Measurements from ENCODE around the gene CMTM1. TPM values are rescaled to one million over a fixed set of nuclear protein-coding genes. Genes with fewer than 3 reads are reported as not detected.

Gene CMTM1
- total RNA-seq, 1 experiment from 2014 or later = 2.6 TPM

- no CpG with 5 or more reads among the region's 10 CpGs for WGBS (ENCODE audit: extremely low coverage, insufficient read length, low lambda C conversion rate)
- TF ChIP-seq CTCF (conservative IDR thresholded peaks at IDR 0.05) = no peak
Observed at GRCh38 chr16:66605979-66606751, 39.9 kb downstream of the CMTM1 start.

More at GRCh38 chr16:66605979-66606751, 39.9 kb downstream of the CMTM1 start:
- Histone ChIP-seq H4K91ac (ENCODE audit: insufficient read length, low read depth, low read length) (no peak overlapping the region), H3K4me1 (ENCODE audit: insufficient read depth, low read length) (no peaks in the 10 kb centered on the region), H2AFZ (ENCODE audit: low read length) (no peak overlapping the region), H2BK120ac (ENCODE audit: low read depth, low read length, poor library complexity, severe bottlenecking) (no peak overlapping the region), H3K9ac (ENCODE audit: extremely low read depth, insufficient read length, low read length) (no peak overlapping the region), H3K4me2 (ENCODE audit: insufficient read depth, insufficient read length, low read length) (peak overlapping the region; percentile 14), H3K27ac (ENCODE audit: insufficient read length, low read depth, low read length) (no peak overlapping the region), H2BK5ac (ENCODE audit: insufficient read length, low read length) (no peak overlapping the region), H4K8ac (replicated peaks; ENCODE audit: insufficient read length, low read depth, low read length) (no peak overlapping the region), H3K79me2 (ENCODE audit: insufficient read depth, low read length) (no peaks in the 10 kb centered on the region), H3K79me1 (ENCODE audit: insufficient read depth, low read depth, low read length, poor library complexity, severe bottlenecking) (no peaks in the 10 kb centered on the region), H3K14ac (ENCODE audit: insufficient read depth, low read length) (no peak overlapping the region), H3K18ac (ENCODE audit: insufficient read length, low read depth, low read length) (no peak overlapping the region), H3K23me2 (ENCODE audit: insufficient read length, low read depth, low read length, poor library complexity, severe bottlenecking) (peaks cover 11% of the 10 kb centered on the region), H3K56ac (ENCODE audit: insufficient read length, low read depth, low read length) (no peak overlapping the region), H3T11ph (ENCODE audit: low read length) (no peak overlapping the region), H3K23ac (ENCODE audit: insufficient read length, low read depth, low read length) (no peak overlapping the region), H3K27me3 (ENCODE audit: insufficient read depth, low read length) (no peaks in the 10 kb centered on the region), H3K4ac (ENCODE audit: low read depth, low read length) (no peak overlapping the region), H2BK15ac (ENCODE audit: low read depth, low read length) (no peak overlapping the region), H2BK12ac (ENCODE audit: insufficient read length, low read depth, low read length) (no peak overlapping the region), H3K9me3 (ENCODE audit: control insufficient read depth, low read depth, low read length) (no peaks in the 10 kb centered on the region), H2AK5ac (ENCODE audit: insufficient read length, low read length) (no peak overlapping the region), H2BK20ac (ENCODE audit: low read depth, low read length, poor library complexity, severe bottlenecking) (no peak overlapping the region), H4K5ac (ENCODE audit: insufficient read length, low read depth, low read length) (no peak overlapping the region), H4K20me1 (ENCODE audit: control insufficient read depth, insufficient read depth, insufficient read length) (no peaks in the 10 kb centered on the region)
- H3K4me3 Mint-ChIP-seq = peak overlapping the region; percentile 78 to 79
- peaks cover 20 to 36% of the 10 kb centered on the region in 2 experiments for H3K4me1 Mint-ChIP-seq
- H3K36me3 Mint-ChIP-seq (ENCODE audit: insufficient read depth in 1 of 3, low read depth in 3 of 3) = peaks cover 8 to 24% (median 16%) of the 10 kb centered on the region in 3 experiments; a peak in 6 of 7 replicates
- H3K27ac Mint-ChIP-seq = no peak overlapping the region
- no peak for DNase-seq
- peaks cover 5% of the 10 kb centered on the region for H3K27me3 Mint-ChIP-seq (ENCODE audit: low read depth)
- no peaks in the 10 kb centered on the region for H3K9me3 Mint-ChIP-seq

Measured in H9 (cell line).